A549 (cell line): ENCODE data around the gene RNF13. TPM values are rescaled to one million over a fixed set of nuclear protein-coding genes. Genes with fewer than 3 reads are reported as not detected.

ENCODE experiments used
- ATAC-seq, 2 experiments: fragments of 200-7000 bp in 1 of 2; fragments of >200 bp in 1 of 2; cut with Nextera tagmentation in 1 of 2; cut with Tn5 transposase in 1 of 2; 3 replicates each; pipeline versions ENCODE4 v1.8.0 to v1.9.1; 2018 to 2020; ENCODE audit warnings: mild to moderate bottlenecking in 1 of 2, moderate library complexity in 1 of 2
- CTCF ChIA-PET: fragments of 300-600 bp; sonication (Branson Sonifier 250); formaldehyde crosslinking; extraction: SDS; loops from one replicate; lab custom pipeline; 2021; ENCODE audit warnings: antibody characterized with exemption, inconsistent platforms; lab: Yijun Ruan, JAX
- POLR2A ChIA-PET: fragments of 350-600 bp; formaldehyde crosslinking; extraction: SDS; loops from one replicate; lab custom pipeline; 2021; ENCODE audit warnings: antibody characterized with exemption, inconsistent platforms; lab: Yijun Ruan, JAX
- DNase-seq, 2 experiments: peaks; one replicate each; pipeline versions ENCODE4 v3.0.0 to v3.0.0-alpha.2; 2011 to 2016; ENCODE audit warnings: low read depth in 1 of 2, low spot score in 1 of 2
- FAIRE-seq: peaks from 2 replicates; lab custom pipeline; 2011; peaks lifted over from hg19 to GRCh38; lab: Jason Lieb, UNC
- H3K27ac ChIP-seq, 2 experiments: fragments of >200 bp; sonication (Bioruptor Twin); formaldehyde crosslinking; 3 replicates each; pipeline ENCODE4 v1.5.1; 2016 to 2017
- H3K4me1 ChIP-seq: fragments of >200 bp; sonication (Bioruptor Twin); formaldehyde crosslinking; 3 replicates; pipeline ENCODE4 v1.6.1; 2016
- H3K4me2 ChIP-seq: fragments of >200 bp; sonication (Bioruptor Twin); formaldehyde crosslinking; 3 replicates; pipeline ENCODE4 v1.6.1; 2016
- H3K4me3 ChIP-seq: fragments of >200 bp; sonication (Bioruptor Twin); formaldehyde crosslinking; 3 replicates; pipeline ENCODE4 v1.5.1; 2016
- H3K9me3 ChIP-seq: fragments of >200 bp; sonication (Bioruptor Twin); formaldehyde crosslinking; 3 replicates; pipeline ENCODE4 v1.6.1; 2016
- BCL3 ChIP-seq: fragments of >200 bp; sonication (Bioruptor Twin); formaldehyde crosslinking; IDR thresholded peaks from 3 replicates; pipeline ENCODE4 v1.6.1; 2016
- CBX8 ChIP-seq: fragments of 200-600 bp; sonication (generic); IDR thresholded peaks from 2 replicates; pipeline ENCODE4 v1.6.1; 2016
- CTCF ChIP-seq: fragments of >200 bp; sonication (Bioruptor Twin); formaldehyde crosslinking; IDR thresholded peaks from 3 replicates; pipeline ENCODE4 v1.5.1; 2016
- EHMT2 ChIP-seq: fragments of 200-600 bp; sonication (generic); IDR thresholded peaks from 2 replicates; pipeline ENCODE4 v1.6.1; 2016; ENCODE audit warnings: antibody characterized with exemption, low read depth, mild to moderate bottlenecking, moderate library complexity
- EP300 ChIP-seq, 2 experiments: fragments of >200 bp; sonication (Bioruptor Twin); formaldehyde crosslinking; IDR thresholded peaks; 2 replicates in 1 of 2; 3 replicates in 1 of 2; pipeline ENCODE4 v1.6.1; 2016 to 2017
- FOSL2 ChIP-seq, 2 experiments: fragments of 450-650 bp in 1 of 2; fragments of >200 bp in 1 of 2; sonication (Bioruptor Twin) in 1 of 2; formaldehyde crosslinking; IDR thresholded peaks; 2 replicates each; pipeline versions ENCODE4 v1.5.0 to v1.6.1; 2016 to 2020; ENCODE audit warnings: mild to moderate bottlenecking in 1 of 2, moderate library complexity in 1 of 2
- HMGXB4 ChIP-seq: fragments of 250-450 bp; sonication (Bioruptor Pico); IDR thresholded peaks from 2 replicates; pipeline ENCODE4 v1.5.0; 2021; ENCODE audit warnings: mild to moderate bottlenecking, moderate library complexity, borderline replicate concordance
- HOXA7 ChIP-seq: fragments of 250-450 bp; sonication (Bioruptor Pico); IDR thresholded peaks from 2 replicates; pipeline ENCODE4 v1.5.0; 2020; ENCODE audit warnings: mild to moderate bottlenecking, moderate library complexity
- JUNB ChIP-seq: fragments of >200 bp; sonication (Bioruptor Twin); formaldehyde crosslinking; IDR thresholded peaks from 2 replicates; pipeline ENCODE4 v1.6.1; 2016
- KDM5A ChIP-seq: fragments of 200-600 bp; sonication (generic); IDR thresholded peaks from 2 replicates; pipeline ENCODE4 v1.6.1; 2016; ENCODE audit warnings: antibody characterized with exemption, mild to moderate bottlenecking
- MAX ChIP-seq: IDR thresholded peaks from 2 replicates; pipeline ENCODE4 v1.6.1; 2012
- NR3C1 ChIP-seq: fragments of >200 bp; sonication (Bioruptor Twin); formaldehyde crosslinking; IDR thresholded peaks from 3 replicates; pipeline ENCODE4 v1.6.1; 2017
- POLR2AphosphoS2 ChIP-seq: conservative IDR thresholded peaks from 2 replicates; pipeline ENCODE4 v1.6.1; 2012; ENCODE audit warnings: low read length, improper control_type of control experiment, inconsistent platforms
- SMC3 ChIP-seq: fragments of >200 bp; sonication (Bioruptor Twin); formaldehyde crosslinking; IDR thresholded peaks from 3 replicates; pipeline ENCODE4 v1.6.1; 2018; ENCODE audit warnings: inconsistent platforms
- TFCP2L1 ChIP-seq: fragments of 250-450 bp; sonication (Bioruptor Pico); IDR thresholded peaks from 2 replicates; pipeline ENCODE4 v1.5.0; 2021; ENCODE audit warnings: mild to moderate bottlenecking
- USF2 ChIP-seq: fragments of 450-650 bp; IDR thresholded peaks from 2 replicates; pipeline ENCODE4 v1.6.1; 2014; ENCODE audit warnings: antibody characterized with exemption
- ZFP36 ChIP-seq: fragments of 450-650 bp; IDR thresholded peaks from 2 replicates; pipeline ENCODE4 v1.6.1; 2014; ENCODE audit warnings: borderline replicate concordance; ENCODE audit not compliant: partially characterized antibody
- ZNF302 ChIP-seq: fragments of 250-450 bp; sonication (Bioruptor Pico); IDR thresholded peaks from 2 replicates; pipeline ENCODE4 v1.9.0; 2021; ENCODE audit warnings: inconsistent platforms, mild to moderate bottlenecking, moderate library complexity
- ZSCAN20 ChIP-seq: fragments of 250-450 bp; sonication (Bioruptor Pico); IDR thresholded peaks from 2 replicates; pipeline ENCODE4 v1.8.0; 2022; ENCODE audit warnings: mild to moderate bottlenecking, moderate library complexity
- WGBS: methylation state at CpG from one replicate; pipeline ENCODE4 v1.1.6; 2017; ENCODE audit errors: missing lambda C conversion rate; 5-methylcytosine and 5-hydroxymethylcytosine counted together
- polyA plus RNA-seq, 4 experiments: library from polyadenylated mRNA; depleted of rRNA in 3 of 4; stranded (reverse); fragments of >200 nt; fragmentation: RNase III in 1 of 4; extraction: RNeasy Plus Mini Kit Qiagen cat#74134 plus additional on column Dnase treatment in 1 of 4; gene quantifications; 2 replicates in 3 of 4; 3 replicates in 1 of 4; pipeline ENCODE4 v1.2.3, GENCODE V29; 2011 to 2017

Gene RNF13
- polyA plus RNA-seq, 2 of the 4 experiments (the other 2 are of a cell fraction) = 46.2 to 100 TPM

- 41% methylated on average over 1 of the region's 1 CpG for WGBS
Observed at GRCh38 chr3:149776170-149776569, 36.8 kb upstream of the RNF13 start.

More at GRCh38 chr3:149776170-149776569, 36.8 kb upstream of the RNF13 start:
- CTCF ChIA-PET = interaction anchor here (1.0 to 19.5 kb wide), 5 partner anchors 11 to 208 kb away, joined by 4 to 231 read pairs (median 7); partner anchors contain the start of gene COMMD2
- POLR2A ChIA-PET = interaction anchor here (0.6 kb wide), 1 partner anchor 31 kb away, joined by 3 read pairs; no protein-coding TSS in a partner anchor
- Histone ChIP-seq H3K4me1 (no peaks in the 10 kb centered on the region), H3K9me3 (no peaks in the 10 kb centered on the region), H3K4me2 (no peak overlapping the region), H3K4me3 (no peak overlapping the region), H3K27ac (no peak overlapping the region)
- TF ChIP-seq EP300 (IDR thresholded peaks at IDR 0.05) (no peak), JUNB (no peak), MAX (no peak), KDM5A (no peak), CBX8 (no peak), BCL3 (no peak), ZSCAN20 (CRISPR knock-in tag) (no peak), USF2 (no peak), POLR2AphosphoS2 (no peak), ZFP36 (no peak), NR3C1 (no peak), HOXA7 (CRISPR knock-in tag) (no peak), TFCP2L1 (CRISPR knock-in tag) (no peak), SMC3 (no peak), EHMT2 (no peak), FOSL2 (IDR thresholded peaks at IDR 0.05) (no peak), FOSL2 (CRISPR knock-in tag; IDR thresholded peaks at IDR 0.05) (no peak), ZNF302 (CRISPR knock-in tag) (no peak), CTCF (no peak), HMGXB4 (CRISPR knock-in tag) (no peak)
- ATAC-seq (no peak), FAIRE-seq (no peak), DNase-seq (no peak)
